Activated naive CD4-positive, alpha-beta T cell treated with anti-CD3 and anti-CD28 coated beads, Interleukin-2, amount 50 U/mL, for 24 hours (primary cell): ENCODE measurements around the gene EPC1.
"Not testable (repeated sequence)": the region's sequence is repeated elsewhere in the genome, so short reads cannot be mapped to it uniquely, and the experiment has no call there.

ENCODE experiments used
- H3K27ac Mint-ChIP-seq: one replicate; pipeline ENCODE4 v1.8.0; 2021; ENCODE audit warnings: mild to moderate bottlenecking, mixed read lengths
- H3K27me3 Mint-ChIP-seq: one replicate; pipeline ENCODE4 v1.8.0; 2021; ENCODE audit warnings: mixed read lengths
- H3K36me3 Mint-ChIP-seq: one replicate; pipeline ENCODE4 v1.8.0; 2021; ENCODE audit warnings: mixed read lengths
- H3K4me1 Mint-ChIP-seq: one replicate; pipeline ENCODE4 v1.8.0; 2021; ENCODE audit warnings: mixed read lengths
- H3K4me3 Mint-ChIP-seq: one replicate; pipeline ENCODE4 v1.8.0; 2021; ENCODE audit warnings: mild to moderate bottlenecking, mixed read lengths
- H3K9me3 Mint-ChIP-seq: one replicate; pipeline ENCODE4 v1.8.0; 2021; ENCODE audit warnings: mixed read lengths

Gene EPC1

DNA sequence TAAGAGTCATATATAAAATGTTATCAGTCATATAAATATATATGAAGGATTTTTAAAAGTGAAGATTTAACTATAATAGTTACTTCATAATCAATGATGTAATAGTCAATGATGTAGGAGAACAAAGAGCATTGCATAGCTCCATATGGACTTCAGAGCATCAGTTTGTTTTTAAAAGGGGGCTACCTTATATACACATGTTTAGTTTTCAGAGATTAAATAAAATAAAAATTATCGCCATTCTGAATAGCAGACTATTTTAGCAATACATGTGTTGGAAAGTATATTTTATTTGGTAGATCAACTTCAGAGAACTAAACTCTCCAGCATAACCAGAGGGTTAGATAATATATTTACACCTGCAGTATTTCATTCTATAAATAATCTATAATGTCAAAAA, 29.1 kb upstream of the EPC1 start:
- peaks cover 2% of the 10 kb centered on the region for H3K36me3 Mint-ChIP-seq
- no peaks in the 10 kb centered on the region for H3K9me3 Mint-ChIP-seq
- no peak overlapping the region for H3K4me3 Mint-ChIP-seq
- H3K4me1 Mint-ChIP-seq: peaks cover 42% of the 10 kb centered on the region
- H3K27ac Mint-ChIP-seq: peak overlapping the region; percentile 95
- H3K27me3 Mint-ChIP-seq: no peaks in the 10 kb centered on the region

GRCh38 chr10:32375631-32376030, 28.7 kb upstream of the EPC1 start:
- peaks cover 2% of the 10 kb centered on the region for H3K36me3 Mint-ChIP-seq
- no peaks in the 10 kb centered on the region for H3K27me3 Mint-ChIP-seq
- no peaks in the 10 kb centered on the region for H3K9me3 Mint-ChIP-seq
- H3K4me3 Mint-ChIP-seq: peak overlapping the region; percentile 79
- peaks cover 45% of the 10 kb centered on the region for H3K4me1 Mint-ChIP-seq
- H3K27ac Mint-ChIP-seq: peak overlapping the region; percentile 65

DNA sequence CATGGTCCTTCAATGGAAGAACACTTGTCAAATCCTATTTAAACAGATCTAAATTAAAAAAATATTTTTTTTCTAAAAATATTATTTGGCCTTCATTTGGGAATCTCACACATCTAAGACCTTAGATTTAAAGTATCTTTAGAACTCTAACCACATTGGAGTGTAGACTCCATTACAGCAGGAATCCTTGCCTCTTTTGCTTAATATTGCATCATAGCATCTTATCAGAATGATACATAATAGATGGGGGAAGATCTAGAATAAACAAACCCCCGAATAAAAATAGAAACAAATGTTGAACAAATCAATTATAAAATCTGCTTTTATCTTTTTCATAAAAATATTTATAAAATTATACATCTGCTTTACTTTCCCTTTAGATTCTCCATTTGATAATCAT, 27.6 kb upstream of the EPC1 start:
- Mint-ChIP-seq H3K9me3 (no peaks in the 10 kb centered on the region), H3K27me3 (no peaks in the 10 kb centered on the region), H3K4me1 (peaks cover 52% of the 10 kb centered on the region), H3K27ac (peak overlapping the region; percentile 93), H3K36me3 (peaks cover 2% of the 10 kb centered on the region), H3K4me3 (peak overlapping the region; percentile 79)

DNA sequence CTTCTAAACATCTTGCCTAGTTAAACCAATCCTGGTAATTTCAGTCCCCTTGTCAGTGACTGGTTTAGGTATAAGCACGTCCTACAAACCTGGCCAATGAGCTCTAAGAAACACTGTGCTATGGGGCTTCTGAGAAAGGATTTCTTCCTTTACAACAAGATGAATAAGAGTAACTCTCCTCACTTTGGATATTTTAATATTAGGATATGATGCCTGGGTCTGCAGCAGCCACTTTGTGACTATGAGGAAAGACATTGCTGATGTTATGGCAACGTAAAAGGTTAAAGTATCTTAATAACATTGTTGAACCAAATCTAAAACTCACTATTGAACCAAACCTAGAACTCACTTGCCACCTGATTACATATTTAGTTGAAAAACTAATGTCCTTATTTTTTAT, 26.5 kb upstream of the EPC1 start:
- H3K27ac Mint-ChIP-seq: no peak overlapping the region
- peaks cover 57% of the 10 kb centered on the region for H3K4me1 Mint-ChIP-seq
- H3K4me3 Mint-ChIP-seq: peak overlapping the region; percentile 5
- H3K36me3 Mint-ChIP-seq: peaks cover 2% of the 10 kb centered on the region
- no peaks in the 10 kb centered on the region for H3K27me3 Mint-ChIP-seq
- H3K9me3 Mint-ChIP-seq: no peaks in the 10 kb centered on the region

GRCh38 chr10:32373031-32373430, 26.1 kb upstream of the EPC1 start:
- H3K4me3 Mint-ChIP-seq: no peak overlapping the region

DNA sequence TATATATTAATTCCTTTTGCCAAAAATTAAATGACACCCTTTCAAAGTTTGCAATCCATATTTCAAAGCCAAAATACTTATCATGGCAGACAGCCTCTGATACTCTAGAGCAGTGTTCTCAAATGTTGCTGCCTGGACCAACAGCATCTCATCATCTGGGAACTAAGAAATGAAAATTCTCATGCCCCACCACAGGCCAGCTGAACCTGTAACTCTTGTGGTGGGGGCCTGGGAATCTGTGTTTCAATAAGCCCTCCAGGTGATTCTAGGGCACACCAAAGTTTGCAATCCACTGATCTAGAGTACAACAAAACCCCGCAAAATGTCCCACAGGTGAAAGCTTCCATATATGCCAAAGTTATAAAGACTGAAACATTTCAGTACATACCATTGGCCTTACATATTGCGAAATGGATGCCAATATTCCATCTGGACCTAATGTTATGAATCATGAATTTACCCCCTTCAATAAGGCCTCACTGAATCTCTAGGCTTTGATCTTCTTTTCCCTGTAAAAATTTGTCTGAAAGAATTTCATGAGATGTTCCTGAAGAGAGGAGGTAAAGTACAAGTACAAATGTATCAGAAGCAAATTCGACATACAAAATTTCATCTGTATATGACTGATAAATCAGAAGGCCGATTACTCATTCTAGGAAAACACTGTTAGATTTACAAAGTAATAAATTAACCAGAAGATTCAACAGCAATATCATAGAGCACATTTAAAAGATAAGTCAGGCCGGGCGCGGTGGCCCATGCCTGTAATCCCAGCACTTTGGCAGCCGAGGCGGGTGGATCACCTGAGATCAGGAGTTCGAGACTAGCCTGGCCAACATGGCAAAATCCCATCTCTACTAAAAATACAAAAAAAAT, 25.3 kb upstream of the EPC1 start:
- Mint-ChIP-seq H3K4me1 (peaks cover 67% of the 10 kb centered on the region), H3K27me3 (no peaks in the 10 kb centered on the region), H3K4me3 (no peak overlapping the region), H3K27ac (peak overlapping the region; percentile 86), H3K36me3 (peaks cover 2% of the 10 kb centered on the region), H3K9me3 (no peaks in the 10 kb centered on the region)

More at GRCh38 chr10:32373031-32373430, 26.1 kb upstream of the EPC1 start:
- peaks cover 61% of the 10 kb centered on the region for H3K4me1 Mint-ChIP-seq
- H3K27me3 Mint-ChIP-seq: no peaks in the 10 kb centered on the region
- peaks cover 2% of the 10 kb centered on the region for H3K36me3 Mint-ChIP-seq
- H3K27ac Mint-ChIP-seq: no peak overlapping the region
- no peaks in the 10 kb centered on the region for H3K9me3 Mint-ChIP-seq

DNA sequence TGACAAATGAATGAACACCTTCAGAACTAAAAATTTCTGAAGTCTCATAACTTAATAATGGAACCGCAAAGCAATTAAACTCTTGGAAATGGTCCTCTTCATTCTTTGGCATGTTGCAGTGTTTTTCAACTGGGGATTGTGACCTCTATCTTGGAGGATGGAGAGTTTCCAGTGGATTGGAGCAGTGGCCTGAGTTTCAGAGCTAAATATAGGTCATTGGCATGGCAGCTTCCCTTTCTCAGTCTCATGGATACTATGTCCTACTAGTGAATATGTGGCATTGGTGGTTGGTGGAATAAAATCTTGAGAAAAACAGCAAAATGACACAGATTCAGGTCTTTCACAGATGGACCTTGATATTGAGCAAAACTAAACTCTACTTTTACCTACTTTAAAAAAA, 24.1 kb upstream of the EPC1 start:
- peak overlapping the region; percentile 83 for H3K27ac Mint-ChIP-seq
- no peaks in the 10 kb centered on the region for H3K9me3 Mint-ChIP-seq
- peaks cover 2% of the 10 kb centered on the region for H3K36me3 Mint-ChIP-seq
- peaks cover 78% of the 10 kb centered on the region for H3K4me1 Mint-ChIP-seq
- H3K27me3 Mint-ChIP-seq: no peaks in the 10 kb centered on the region
- no peak overlapping the region for H3K4me3 Mint-ChIP-seq

DNA sequence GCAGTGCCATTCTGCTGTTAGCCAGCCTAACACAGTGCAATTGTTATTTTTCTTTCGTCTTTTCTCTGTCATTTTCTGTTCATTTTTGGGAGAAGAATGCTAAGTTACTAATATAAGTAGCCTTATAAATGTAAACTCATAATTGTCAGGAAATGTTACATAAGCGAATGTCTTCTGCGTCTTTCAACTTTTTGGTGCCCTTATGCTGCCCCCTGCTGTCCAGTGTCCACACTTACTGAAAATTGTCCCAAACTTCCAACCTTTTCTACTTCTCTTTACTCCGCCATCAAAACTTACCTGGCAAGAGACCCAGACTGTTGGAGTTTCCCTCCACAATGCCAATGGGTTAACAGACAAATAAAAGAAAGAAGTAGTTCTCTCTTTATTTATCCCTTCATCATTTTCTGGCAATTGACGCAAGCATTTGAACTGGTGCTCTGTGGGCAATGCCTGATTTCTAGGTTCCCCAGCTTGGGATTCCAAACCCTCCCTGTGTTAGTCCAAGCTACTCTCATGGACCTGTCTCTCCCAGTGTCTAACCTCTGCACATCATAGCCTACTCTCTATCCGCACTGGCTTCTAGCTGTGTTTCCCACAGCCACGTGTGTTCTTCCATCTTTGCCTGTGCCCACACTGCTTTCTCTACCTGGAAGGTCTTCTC, 21.0 kb upstream of the EPC1 start:
- H3K27me3 Mint-ChIP-seq: no peaks in the 10 kb centered on the region
- peaks cover 73% of the 10 kb centered on the region for H3K4me1 Mint-ChIP-seq
- peak overlapping the region; percentile 63 for H3K27ac Mint-ChIP-seq
- peaks cover 2% of the 10 kb centered on the region for H3K36me3 Mint-ChIP-seq
- H3K4me3 Mint-ChIP-seq: peak overlapping the region; percentile 53
- H3K9me3 Mint-ChIP-seq: no peaks in the 10 kb centered on the region

DNA sequence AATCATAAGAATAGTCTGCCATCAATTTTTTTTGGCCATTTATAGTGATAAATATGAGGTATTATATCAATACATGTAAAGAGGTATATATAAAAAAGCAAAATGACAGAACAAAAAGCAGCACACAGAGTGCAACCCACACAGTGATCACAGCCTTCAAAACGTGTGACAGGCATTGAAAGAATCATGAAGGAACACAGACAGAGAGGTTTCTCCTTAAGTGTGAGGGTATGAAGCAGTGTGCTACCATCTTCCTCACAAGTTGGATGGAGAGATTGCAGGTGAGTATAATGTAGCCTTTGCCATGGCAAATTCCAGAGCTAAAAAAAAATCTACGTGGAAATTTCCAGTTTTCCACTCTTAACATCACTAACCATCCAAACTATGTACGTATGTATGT, 19.6 kb upstream of the EPC1 start:
- Mint-ChIP-seq H3K36me3 (peaks cover 3% of the 10 kb centered on the region), H3K27me3 (no peaks in the 10 kb centered on the region), H3K9me3 (no peaks in the 10 kb centered on the region), H3K27ac (peak overlapping the region; percentile 65), H3K4me1 (peaks cover 76% of the 10 kb centered on the region), H3K4me3 (peak overlapping the region; percentile 64)

GRCh38 chr10:32366111-32366510, 19.2 kb upstream of the EPC1 start:
- no peaks in the 10 kb centered on the region for H3K27me3 Mint-ChIP-seq
- no peaks in the 10 kb centered on the region for H3K9me3 Mint-ChIP-seq
- H3K36me3 Mint-ChIP-seq: peaks cover 5% of the 10 kb centered on the region
- H3K4me1 Mint-ChIP-seq: peaks cover 76% of the 10 kb centered on the region
- no peak overlapping the region for H3K27ac Mint-ChIP-seq
- H3K4me3 Mint-ChIP-seq: peak overlapping the region; percentile 23

GRCh38 chr10:32365404-32365803, 18.4 kb upstream of the EPC1 start:
- not testable (repeated sequence) for H3K36me3 Mint-ChIP-seq, H3K27me3 Mint-ChIP-seq, H3K9me3 Mint-ChIP-seq
- Mint-ChIP-seq H3K27ac (peak overlapping the region; percentile 93), H3K4me1 (peaks cover 75% of the 10 kb centered on the region), H3K4me3 (peak overlapping the region; percentile 76)

DNA sequence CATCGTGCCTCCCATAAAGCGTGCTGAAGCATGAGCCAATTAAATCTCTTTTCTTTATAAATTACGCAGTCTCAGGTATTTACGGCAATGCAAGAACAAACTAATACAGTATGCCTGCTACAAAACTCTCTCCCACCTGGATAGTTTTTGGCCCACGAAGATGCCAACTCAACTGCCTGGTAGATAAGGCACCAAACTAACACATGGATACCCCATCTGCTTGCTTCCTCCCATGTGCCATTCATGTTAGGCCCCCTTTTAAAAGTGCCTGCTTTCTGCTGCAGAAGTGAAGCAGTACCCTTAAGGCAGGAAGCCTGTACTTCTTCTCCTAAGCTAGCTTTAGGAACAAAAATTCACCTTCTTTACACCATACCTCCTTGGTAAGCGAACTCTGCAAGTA, 15.6 kb upstream of the EPC1 start:
- H3K36me3 Mint-ChIP-seq: peaks cover 14% of the 10 kb centered on the region
- H3K9me3 Mint-ChIP-seq: no peaks in the 10 kb centered on the region
- H3K27me3 Mint-ChIP-seq: no peaks in the 10 kb centered on the region
- no peak overlapping the region for H3K4me3 Mint-ChIP-seq
- H3K27ac Mint-ChIP-seq: peak overlapping the region; percentile 48
- peaks cover 77% of the 10 kb centered on the region for H3K4me1 Mint-ChIP-seq

DNA sequence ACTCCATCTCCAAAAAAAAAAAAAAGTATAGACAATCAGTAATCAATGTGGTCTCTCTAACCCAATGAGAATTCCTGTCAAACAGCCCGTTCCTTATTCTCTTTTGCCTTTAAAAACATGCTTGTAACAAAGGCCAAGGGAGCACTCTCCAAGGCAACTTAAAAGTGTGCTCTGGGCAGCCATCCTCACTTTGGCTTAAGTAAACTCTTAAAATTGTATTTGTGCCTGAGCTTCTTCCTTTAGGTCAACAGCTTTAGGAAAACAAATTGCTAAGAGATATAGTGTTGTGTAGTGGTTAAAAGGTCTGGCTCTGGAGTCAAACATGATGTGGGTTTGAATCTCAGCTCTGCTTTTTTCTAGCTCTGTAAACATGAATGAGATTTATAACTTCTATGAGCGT, 13.9 kb upstream of the EPC1 start:
- H3K27ac Mint-ChIP-seq: peak overlapping the region; percentile 85
- H3K4me1 Mint-ChIP-seq: peaks cover 80% of the 10 kb centered on the region
- no peaks in the 10 kb centered on the region for H3K27me3 Mint-ChIP-seq
- peaks cover 19% of the 10 kb centered on the region for H3K36me3 Mint-ChIP-seq
- H3K9me3 Mint-ChIP-seq: no peaks in the 10 kb centered on the region
- no peak overlapping the region for H3K4me3 Mint-ChIP-seq

GRCh38 chr10:32360241-32360640, 13.3 kb upstream of the EPC1 start:
- no peak overlapping the region for H3K4me3 Mint-ChIP-seq
- H3K36me3 Mint-ChIP-seq: peaks cover 21% of the 10 kb centered on the region
- H3K4me1 Mint-ChIP-seq: peaks cover 79% of the 10 kb centered on the region
- no peaks in the 10 kb centered on the region for H3K27me3 Mint-ChIP-seq
- peak overlapping the region; percentile 1 for H3K27ac Mint-ChIP-seq
- H3K9me3 Mint-ChIP-seq: no peaks in the 10 kb centered on the region

DNA sequence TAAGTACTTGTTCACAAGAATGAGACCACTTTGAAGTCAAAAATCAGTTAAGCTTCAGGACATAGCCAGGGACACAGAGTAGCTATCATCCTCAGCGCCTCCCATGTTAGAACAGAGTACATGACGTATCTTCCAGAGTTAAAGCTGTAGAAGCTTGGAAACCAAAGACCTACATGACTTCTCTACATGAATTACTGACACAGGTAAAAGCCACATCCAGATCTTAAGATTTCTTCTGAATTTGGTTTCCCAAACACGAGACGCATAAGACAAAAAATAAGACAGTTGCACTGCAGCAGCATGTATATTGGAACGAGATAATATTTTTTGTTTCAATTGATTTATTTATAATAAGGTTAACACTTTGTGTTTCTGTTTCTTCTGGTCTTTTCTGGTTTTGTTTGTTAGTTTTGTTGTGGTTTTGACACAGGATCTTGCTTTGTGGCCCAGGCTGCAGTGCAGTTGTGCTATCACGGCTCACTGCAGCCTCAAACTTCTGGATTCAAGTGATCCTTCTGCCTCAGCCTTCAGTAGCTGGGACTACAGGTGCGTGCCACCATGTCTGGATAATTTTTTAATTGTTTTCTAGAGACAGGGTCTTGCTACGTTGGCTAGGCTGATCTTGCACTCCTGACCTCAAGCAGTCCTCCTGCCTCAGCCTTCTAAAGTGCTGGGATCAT, 10.2 kb upstream of the EPC1 start:
- Mint-ChIP-seq H3K27me3 (no peaks in the 10 kb centered on the region), H3K9me3 (no peaks in the 10 kb centered on the region), H3K27ac (peak overlapping the region; percentile 84), H3K4me3 (peak overlapping the region; percentile 56), H3K4me1 (peaks cover 86% of the 10 kb centered on the region), H3K36me3 (peaks cover 22% of the 10 kb centered on the region)

- not testable (repeated sequence) for H3K27me3 Mint-ChIP-seq, H3K9me3 Mint-ChIP-seq, H3K27ac Mint-ChIP-seq, H3K4me3 Mint-ChIP-seq
- Mint-ChIP-seq H3K36me3 (peaks cover 13% of the 10 kb centered on the region), H3K4me1 (peaks cover 83% of the 10 kb centered on the region)
Observed at GRCh38 chr10:32354690-32355089, 7.7 kb upstream of the EPC1 start.
